K562 (cell line): ENCODE data around the gene TRNAU1AP. TPM values are rescaled to one million over a fixed set of nuclear protein-coding genes. Genes with fewer than 3 reads are reported as not detected.

Source experiments
- BMI1 ChIP-seq: fragments of 150-350 bp; IDR thresholded peaks from 2 replicates; pipeline ENCODE4 v1.6.1; 2014; ENCODE audit warnings: low read length
- EHMT2 ChIP-seq: fragments of 450-650 bp; IDR thresholded peaks from 2 replicates; pipeline ENCODE4 v1.6.1; 2018; ENCODE audit warnings: antibody characterized with exemption
- FOXK2 ChIP-seq, 2 experiments: fragments of 450-650 bp; IDR thresholded peaks in 1 of 2; conservative IDR thresholded peaks in 1 of 2; 2 replicates each; pipeline ENCODE4 v1.6.1; 2016; ENCODE audit warnings: low read depth in 2 of 2, mild to moderate bottlenecking in 1 of 2
- HMG20B ChIP-seq: fragments of 250-450 bp; sonication (Bioruptor Pico); IDR thresholded peaks from 2 replicates; pipeline ENCODE4 v1.5.0; 2021; ENCODE audit warnings: mild to moderate bottlenecking
- KHSRP ChIP-seq: fragments of 450-650 bp; IDR thresholded peaks from 2 replicates; pipeline ENCODE4 v1.6.1; 2017
- NFRKB ChIP-seq: fragments of 450-650 bp; IDR thresholded peaks from 2 replicates; pipeline ENCODE4 v1.6.1; 2016; ENCODE audit warnings: low read depth
- PYGO2 ChIP-seq: fragments of 450-650 bp; IDR thresholded peaks from 2 replicates; pipeline ENCODE4 v1.6.1; 2016; ENCODE audit warnings: mild to moderate bottlenecking, missing genetic modification characterization, moderate library complexity, missing compliant biosample characterization
- SMARCA4 ChIP-seq: fragments of 450-650 bp; IDR thresholded peaks from 2 replicates; pipeline ENCODE4 v1.6.1; 2016
- SMARCB1 ChIP-seq: IDR thresholded peaks from 2 replicates; pipeline ENCODE4 v1.6.1; 2011; ENCODE audit warnings: improper control_type of control experiment, low read depth; ENCODE audit not compliant: insufficient read length
- TBP ChIP-seq: optimal IDR thresholded peaks from 2 replicates; pipeline ENCODE3; 2011; ENCODE audit warnings: low read depth, low read length, improper control_type of control experiment
- ZNF431 ChIP-seq: sonication (generic); formaldehyde crosslinking; IDR thresholded peaks from 2 replicates; pipeline ENCODE4 v1.8.0; 2022; ENCODE audit warnings: mild to moderate bottlenecking, missing genetic modification reagents
- ZNF696 ChIP-seq: fragments of 250-450 bp; sonication (Bioruptor Pico); conservative IDR thresholded peaks from 2 replicates; pipeline ENCODE4 v1.4.0; 2020; ENCODE audit warnings: mild to moderate bottlenecking, moderate library complexity
- polyA plus RNA-seq, 8 experiments: library from polyadenylated mRNA; depleted of rRNA in 4 of 8; stranded (reverse) in 5 of 8; unstranded in 3 of 8; fragments of >200 nt; fragmentation: Nextera tagmentation in 2 of 8; fragmentation: Illumina TruSeq in 1 of 8; extraction: Ambion mirVana in 2 of 8; extraction: Trizol in 1 of 8; gene quantifications; 2 replicates each; pipeline versions ENCODE4 v1.2.1 to v1.2.3, GENCODE V29; 2011 to 2014; ENCODE audit warnings: inconsistent platforms in 1 of 8, missing spikeins in 1 of 8
- total RNA-seq, 7 experiments: library from RNA; depleted of rRNA in 6 of 7; stranded (reverse); fragments of >200 nt in 6 of 7; fragmentation: Illumina TruSeq in 2 of 7; extraction: Trizol in 2 of 7; gene quantifications; 2 replicates each; pipeline versions ENCODE4 v1.2.1 to v1.2.3, GENCODE V29; 2011 to 2021; ENCODE audit warnings: low replicate concordance in 1 of 7
- TF ChIP-seq, protein P1 (sequence below), 2 experiments: IDR thresholded peaks in 1 of 2; conservative IDR thresholded peaks in 1 of 2; 2 replicates each; pipeline ENCODE4 v1.6.1; 2016; ENCODE audit warnings: low read depth in 2 of 2, mild to moderate bottlenecking in 1 of 2, missing compliant biosample characterization in 1 of 2, missing genetic modification characterization in 1 of 2, moderate library complexity in 1 of 2
- TF ChIP-seq, protein P2 (sequence below), 2 experiments: IDR thresholded peaks; 2 replicates each; pipeline ENCODE4 v1.6.1; 2011; ENCODE audit warnings: borderline replicate concordance in 1 of 2, control low read depth in 1 of 2, low read depth in 1 of 2, low read length in 1 of 2, mild to moderate bottlenecking in 1 of 2, mixed read lengths in 1 of 2, moderate library complexity in 1 of 2; ENCODE audit not compliant: insufficient read depth in 1 of 2, insufficient read length in 1 of 2, poor library complexity in 1 of 2, severe bottlenecking in 1 of 2; ENCODE audit errors: extremely low read depth in 1 of 2
- TF ChIP-seq, protein P3 (sequence below): fragments of 150-350 bp; conservative IDR thresholded peaks from 2 replicates; pipeline ENCODE4 v1.6.1; 2014; ENCODE audit warnings: low read length

The TRNAU1AP gene
- total and polyA plus RNA-seq, 9 of the 15 experiments (the other 6 are each of a cell fraction or from before 2014, with no cell fraction given): 34.9 to 110 (median 46.3) TPM

DNA sequence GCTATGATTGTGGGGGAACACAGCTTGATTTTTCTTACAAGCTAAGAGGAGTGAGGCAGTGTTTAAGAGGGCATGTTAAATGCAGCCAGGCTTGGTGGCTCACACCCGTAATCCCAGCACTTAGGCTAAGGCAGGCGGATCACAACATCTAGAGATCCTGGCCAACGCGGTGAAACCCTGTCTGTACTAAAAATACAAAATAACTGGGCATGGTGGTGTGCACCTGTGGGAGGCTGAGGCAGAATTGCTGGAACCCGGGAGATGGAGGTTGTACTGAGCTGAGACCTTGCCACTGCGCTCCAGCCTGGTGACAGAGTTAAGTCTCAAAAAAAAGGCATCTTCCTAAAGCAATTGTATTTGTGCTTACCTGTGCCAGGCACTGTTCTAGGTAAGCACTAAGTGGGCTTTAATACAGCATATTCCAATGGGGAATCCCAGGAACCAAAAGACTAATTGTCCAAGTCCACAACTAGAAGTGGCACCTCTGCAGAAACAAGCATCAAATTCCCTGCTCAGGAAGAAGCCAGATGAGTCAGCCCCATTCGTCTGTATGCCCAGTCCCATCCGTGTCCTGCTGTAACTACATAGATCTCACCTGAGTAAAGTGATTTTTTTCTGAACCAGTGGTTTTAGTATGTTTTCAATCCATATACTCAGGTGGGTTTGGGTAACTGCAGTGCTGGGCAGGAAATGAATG is 42.5 kb upstream of the TRNAU1AP start (continued):
- TF ChIP-seq, protein P1, sequence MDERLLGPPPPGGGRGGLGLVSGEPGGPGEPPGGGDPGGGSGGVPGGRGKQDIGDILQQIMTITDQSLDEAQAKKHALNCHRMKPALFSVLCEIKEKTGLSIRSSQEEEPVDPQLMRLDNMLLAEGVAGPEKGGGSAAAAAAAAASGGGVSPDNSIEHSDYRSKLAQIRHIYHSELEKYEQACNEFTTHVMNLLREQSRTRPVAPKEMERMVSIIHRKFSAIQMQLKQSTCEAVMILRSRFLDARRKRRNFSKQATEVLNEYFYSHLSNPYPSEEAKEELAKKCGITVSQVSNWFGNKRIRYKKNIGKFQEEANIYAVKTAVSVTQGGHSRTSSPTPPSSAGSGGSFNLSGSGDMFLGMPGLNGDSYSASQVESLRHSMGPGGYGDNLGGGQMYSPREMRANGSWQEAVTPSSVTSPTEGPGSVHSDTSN (CRISPR knock-in tag; IDR thresholded peaks at IDR 0.05; ENCODE audit: low read depth): no peak
- TF ChIP-seq, protein P1 (tag; conservative IDR thresholded peaks at IDR 0.05; ENCODE audit: low read depth): no peak
- TF ChIP-seq ZNF431 (CRISPR knock-in tag) (peak; percentile 41; the same call in 1 of the 2 replicates), BMI1 (no peak), TBP (no peak), ZNF696 (CRISPR knock-in tag) (peak; percentile 89), PYGO2 (tag) (0 out of 2 replicates have a peak, but pooled peaks have one; percentile 35), EHMT2 (no peak), SMARCB1 (no peak), NFRKB (no peak), KHSRP (0 out of 2 replicates have a peak, but pooled peaks have one; percentile 7), HMG20B (CRISPR knock-in tag) (0 out of 2 replicates have a peak, but pooled peaks have one; percentile 5), FOXK2 (conservative IDR thresholded peaks at IDR 0.05 in 1 of 2, IDR thresholded peaks at IDR 0.05 in 1 of 2; ENCODE audit: low read depth in 2 of 2) (no peak), SMARCA4 (no peak)
- TF ChIP-seq, protein P2, sequence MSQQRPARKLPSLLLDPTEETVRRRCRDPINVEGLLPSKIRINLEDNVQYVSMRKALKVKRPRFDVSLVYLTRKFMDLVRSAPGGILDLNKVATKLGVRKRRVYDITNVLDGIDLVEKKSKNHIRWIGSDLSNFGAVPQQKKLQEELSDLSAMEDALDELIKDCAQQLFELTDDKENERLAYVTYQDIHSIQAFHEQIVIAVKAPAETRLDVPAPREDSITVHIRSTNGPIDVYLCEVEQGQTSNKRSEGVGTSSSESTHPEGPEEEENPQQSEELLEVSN (IDR thresholded peaks at IDR 0.05; ENCODE audit: borderline replicate concordance in 1 of 2, extremely low read depth in 1 of 2, insufficient read depth in 1 of 2, insufficient read length in 1 of 2, low read depth in 1 of 2, low read length in 1 of 2, poor library complexity in 1 of 2, severe bottlenecking in 1 of 2): peak in 1 of 2 experiments; percentile 40
- TF ChIP-seq, protein P3, sequence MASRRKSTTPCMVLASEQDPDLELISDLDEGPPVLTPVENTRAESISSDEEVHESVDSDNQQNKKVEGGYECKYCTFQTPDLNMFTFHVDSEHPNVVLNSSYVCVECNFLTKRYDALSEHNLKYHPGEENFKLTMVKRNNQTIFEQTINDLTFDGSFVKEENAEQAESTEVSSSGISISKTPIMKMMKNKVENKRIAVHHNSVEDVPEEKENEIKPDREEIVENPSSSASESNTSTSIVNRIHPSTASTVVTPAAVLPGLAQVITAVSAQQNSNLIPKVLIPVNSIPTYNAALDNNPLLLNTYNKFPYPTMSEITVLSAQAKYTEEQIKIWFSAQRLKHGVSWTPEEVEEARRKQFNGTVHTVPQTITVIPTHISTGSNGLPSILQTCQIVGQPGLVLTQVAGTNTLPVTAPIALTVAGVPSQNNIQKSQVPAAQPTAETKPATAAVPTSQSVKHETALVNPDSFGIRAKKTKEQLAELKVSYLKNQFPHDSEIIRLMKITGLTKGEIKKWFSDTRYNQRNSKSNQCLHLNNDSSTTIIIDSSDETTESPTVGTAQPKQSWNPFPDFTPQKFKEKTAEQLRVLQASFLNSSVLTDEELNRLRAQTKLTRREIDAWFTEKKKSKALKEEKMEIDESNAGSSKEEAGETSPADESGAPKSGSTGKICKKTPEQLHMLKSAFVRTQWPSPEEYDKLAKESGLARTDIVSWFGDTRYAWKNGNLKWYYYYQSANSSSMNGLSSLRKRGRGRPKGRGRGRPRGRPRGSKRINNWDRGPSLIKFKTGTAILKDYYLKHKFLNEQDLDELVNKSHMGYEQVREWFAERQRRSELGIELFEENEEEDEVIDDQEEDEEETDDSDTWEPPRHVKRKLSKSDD: no peak
